Right renal pelvis (tissue), 4 donors: ENCODE results near the gene DENND1C. TPM values are rescaled to one million over a fixed set of nuclear protein-coding genes. Genes with fewer than 3 reads are reported as not detected.
"Not testable (repeated sequence)": the region's sequence is repeated elsewhere in the genome, so short reads cannot be mapped to it uniquely, and the experiment has no call there.

ENCODE experiments used
- DNase-seq, 4 donors: peaks; one replicate each; pipeline ENCODE4 v3.0.0-alpha.2; 2013; ENCODE audit warnings: low read depth in 4 of 4, low spot score in 3 of 4, missing footprints in 1 of 4
- polyA plus RNA-seq, 4 donors: library from polyadenylated mRNA; unstranded; fragments of 120-200 nt; gene quantifications; one replicate each; pipeline ENCODE4 v1.2.1, GENCODE V29; 2013; ENCODE audit not compliant: insufficient read length in 4 of 4

The DENND1C gene
- polyA plus RNA-seq, 4 donors = 37.5 to 43.4 (median 39.3) TPM

DNA sequence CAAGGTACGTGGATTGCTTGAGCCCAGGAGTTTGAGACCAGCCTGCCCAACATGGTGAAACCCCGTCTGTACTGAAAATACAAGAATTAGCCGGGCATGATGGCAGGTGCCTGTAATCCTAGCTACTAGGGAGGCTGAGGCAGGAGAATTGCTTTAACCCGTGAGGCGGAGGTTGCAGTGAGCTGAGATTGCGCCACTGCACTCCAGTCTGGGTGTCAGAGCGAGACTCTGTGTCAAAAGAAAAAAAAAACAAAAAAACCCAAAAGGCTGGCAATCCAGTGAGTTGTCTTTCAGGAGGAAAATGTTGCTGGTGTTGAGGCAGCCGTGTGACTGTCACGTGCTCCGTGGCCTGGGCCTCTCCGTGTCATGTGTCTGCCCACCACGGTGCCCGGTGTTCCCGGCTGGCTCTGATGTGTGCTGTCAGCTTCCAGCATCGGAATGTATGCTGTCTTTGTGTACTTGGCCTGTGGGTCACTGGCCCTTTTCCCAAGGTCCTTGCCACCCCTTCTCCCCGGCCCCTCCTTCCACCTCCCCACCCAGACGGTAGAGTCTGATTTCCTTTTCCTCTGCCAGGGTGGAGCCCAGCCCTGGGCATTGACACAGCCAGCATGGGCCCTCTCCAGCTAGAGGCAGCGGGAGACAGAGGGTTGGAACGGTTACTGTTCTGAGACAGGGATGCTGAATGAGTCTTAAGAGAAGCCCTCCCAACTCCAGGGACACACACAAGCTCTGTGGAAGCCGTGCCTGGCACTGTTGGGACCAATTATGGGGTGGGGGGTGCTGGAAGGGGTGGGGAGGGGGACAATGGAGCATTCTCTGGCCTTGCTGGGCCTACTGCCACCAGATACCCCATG is 27.8 kb upstream of the DENND1C start:
- no peak for DNase-seq

DNA sequence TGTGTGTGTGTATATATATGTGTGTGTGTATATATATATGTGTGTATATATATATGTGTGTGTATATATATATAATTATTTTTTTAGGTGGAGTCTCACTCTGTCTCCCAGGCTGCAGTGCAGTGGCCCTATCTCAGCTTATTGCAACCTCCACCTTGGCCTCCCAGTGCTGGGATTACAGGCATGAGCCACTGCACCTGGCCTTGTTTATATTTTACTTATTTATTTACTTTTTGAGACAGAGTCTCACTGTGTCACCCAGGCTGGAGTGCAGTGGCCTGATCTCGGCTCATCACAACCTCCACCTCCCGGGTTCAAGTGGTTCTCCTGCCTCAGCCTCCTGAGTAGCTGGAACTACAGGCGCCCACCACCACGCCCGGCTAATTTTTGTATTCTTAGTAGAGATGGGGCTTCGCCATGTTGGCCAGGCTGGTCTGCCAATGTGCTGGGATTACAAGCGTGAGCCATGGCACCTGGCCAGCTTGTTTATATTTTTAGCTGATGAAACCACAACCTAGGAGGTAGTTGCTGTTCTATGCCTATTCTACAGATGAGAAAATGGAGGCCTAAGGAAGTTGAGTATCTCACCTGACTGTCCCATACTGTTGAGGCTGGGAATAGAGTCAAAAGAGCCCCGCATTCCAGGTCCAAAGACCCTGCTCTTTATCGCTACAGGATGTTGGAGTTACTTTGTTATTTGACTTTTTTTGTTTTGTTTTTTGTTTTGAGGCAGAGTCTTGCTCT is 26.6 kb upstream of the DENND1C start:
- DNase-seq = not testable (repeated sequence)

GRCh38 chr19:6503407-6504201 is 22.0 kb upstream of the DENND1C start:
- no peak for DNase-seq

DNA sequence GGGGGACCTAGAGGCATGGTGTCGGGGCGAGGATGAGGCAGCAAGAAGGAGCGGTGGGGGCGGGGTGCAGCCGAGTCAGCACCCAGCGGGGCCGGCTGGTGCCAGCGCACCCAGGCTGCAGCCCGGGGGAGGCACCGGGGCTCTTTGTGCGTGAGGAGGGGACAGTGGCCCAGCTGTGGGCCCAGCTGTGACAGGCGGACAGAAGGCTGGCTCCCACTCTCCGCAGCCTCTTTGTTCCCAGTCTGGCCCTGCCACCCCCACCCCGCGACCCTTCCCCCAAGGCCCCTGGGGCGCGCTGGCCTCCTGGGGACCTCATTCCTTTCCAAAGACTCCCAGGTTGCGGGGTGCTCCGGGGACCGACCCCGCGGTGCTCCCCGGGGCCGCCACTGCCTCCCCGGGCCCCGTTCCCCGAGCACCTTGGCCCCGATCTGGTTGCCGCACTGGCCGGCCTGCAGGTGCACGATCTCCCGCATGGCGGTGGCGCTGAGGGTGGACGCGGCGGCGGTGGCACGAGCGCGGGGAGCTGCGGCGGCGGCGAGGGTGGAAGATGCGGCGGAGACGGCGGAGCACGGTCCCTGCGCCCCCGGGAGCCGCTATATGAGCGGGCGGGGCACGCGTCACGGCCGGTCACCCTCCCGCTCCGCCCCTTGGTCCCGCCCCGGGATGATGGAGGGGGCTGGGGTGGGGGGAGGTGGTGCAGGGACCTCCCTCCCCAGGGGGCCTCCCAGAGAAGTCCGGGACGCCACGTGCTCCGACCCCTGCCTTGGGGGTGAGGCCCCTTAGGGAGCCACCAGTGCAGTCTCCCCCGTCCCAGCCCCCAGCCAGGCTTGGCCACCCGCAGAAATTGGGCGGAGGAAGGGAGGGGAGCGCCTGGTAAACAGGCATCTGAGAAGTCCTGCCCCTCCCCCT is 20.4 kb upstream of the DENND1C start, which contains the start of gene TUBB4A:
TUBB4A (minus strand) TSS at position 570 of the 909 bp plus-strand sequence; CDS start at position 473, 97 bp downstream.
- no peak for DNase-seq

- no peak for DNase-seq
Observed at GRCh38 chr19:6500837-6501739, 19.5 kb upstream of the DENND1C start.

DNA sequence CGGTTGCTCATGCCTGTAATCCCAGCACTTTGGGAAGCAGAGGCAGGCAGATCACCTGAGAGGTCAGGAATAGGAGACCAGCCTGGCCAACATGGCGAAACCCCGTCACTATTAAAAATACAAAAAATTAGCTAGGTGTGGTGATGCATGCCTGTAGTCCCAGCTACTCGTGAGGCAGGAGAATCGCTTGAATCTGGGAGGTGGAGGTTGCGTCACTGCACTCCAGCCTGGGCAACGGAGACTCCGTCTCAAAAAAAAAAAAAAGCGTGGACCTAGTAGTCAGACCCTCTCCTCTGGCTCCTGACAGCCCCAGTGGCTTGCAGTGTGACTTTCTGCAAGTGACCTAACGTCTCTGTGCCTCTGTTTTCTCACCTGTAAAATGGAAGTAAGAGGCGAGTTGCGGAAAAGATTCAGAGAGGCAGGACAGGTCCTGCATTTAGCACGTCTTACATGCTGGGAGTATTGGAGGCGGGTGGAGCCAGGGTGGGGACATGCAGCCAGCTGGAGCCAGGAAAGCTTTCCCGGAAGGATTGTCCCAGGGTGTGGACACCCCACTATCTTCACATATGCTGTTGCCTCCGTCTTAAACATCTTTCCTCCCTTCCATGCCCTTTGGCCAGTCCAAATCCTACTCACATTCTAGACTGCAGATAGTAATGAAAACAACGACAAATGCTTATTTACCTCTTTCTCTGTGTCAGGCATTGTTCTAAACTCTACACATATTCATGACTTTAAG is 17.6 kb upstream of the DENND1C start:
- no peak for DNase-seq

DNA sequence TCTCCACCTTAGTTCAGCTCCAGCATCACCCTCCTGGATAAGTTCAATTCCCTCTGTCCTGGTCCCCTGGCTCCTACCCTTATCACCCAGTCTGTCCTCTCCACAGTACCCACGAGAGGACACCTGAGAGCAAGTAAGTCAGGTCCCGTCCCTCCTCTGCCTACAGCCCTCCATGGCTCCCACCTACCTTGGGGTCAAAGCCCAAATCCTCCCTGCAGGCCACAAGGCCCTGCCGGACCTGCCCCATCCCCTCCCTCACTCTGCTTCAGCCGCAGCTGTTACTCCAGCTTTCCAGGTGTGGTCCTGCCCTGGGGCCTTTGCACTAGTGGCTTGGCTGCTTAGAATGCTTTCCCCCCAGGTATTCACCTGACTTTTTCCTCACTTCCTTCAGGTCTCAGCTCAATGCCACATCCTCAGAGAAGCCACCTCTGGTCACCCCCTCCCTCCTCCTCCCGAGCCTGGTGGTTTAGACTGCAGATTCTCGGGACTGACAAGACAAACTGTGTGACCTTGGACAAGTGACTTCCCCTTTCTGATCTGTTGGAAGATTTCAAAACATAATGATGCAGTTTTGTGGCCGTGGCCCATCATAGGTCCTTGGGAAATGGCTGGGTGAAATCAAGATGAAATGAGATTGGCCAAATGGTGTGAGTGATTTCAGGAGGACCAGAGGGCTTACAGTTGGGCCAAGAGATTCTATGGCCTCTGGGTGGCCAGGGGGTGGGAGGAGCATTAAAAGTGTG is 16.9 kb upstream of the DENND1C start:
- no peak for DNase-seq

GRCh38 chr19:6495947-6496346 is 14.4 kb upstream of the DENND1C start:
- DNase-seq = no peak

DNA sequence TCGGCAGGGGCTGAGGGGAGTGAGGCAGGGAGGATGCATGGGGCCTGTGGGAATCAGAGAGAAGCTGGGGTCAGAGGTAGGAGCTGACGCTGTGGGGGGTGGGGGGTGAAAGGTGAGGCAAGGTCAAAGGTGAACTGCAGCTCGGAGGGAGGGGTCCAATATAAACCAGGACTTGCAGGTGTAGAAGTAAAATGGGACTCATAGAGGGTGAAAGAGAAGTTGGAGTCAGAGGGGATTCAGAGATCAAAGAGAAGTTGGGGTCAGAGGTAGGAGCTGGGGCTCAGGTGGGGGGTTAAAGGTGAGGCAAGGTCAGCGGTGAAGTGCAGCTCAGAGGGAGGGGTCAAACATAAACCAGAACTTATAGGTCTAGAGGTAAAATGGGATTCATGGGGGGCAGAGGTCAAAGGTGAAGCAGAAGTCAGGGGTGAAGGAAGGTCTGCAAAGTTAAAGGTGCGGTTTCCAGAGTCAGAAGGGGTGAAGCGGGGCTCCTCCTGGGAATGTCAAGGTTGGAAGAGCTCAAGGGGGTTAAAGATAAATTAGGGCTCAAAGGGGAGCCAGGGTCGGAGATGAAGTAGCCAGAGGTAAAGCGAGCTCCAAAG is 12.9 kb upstream of the DENND1C start:
- DNase-seq = no peak

DNA sequence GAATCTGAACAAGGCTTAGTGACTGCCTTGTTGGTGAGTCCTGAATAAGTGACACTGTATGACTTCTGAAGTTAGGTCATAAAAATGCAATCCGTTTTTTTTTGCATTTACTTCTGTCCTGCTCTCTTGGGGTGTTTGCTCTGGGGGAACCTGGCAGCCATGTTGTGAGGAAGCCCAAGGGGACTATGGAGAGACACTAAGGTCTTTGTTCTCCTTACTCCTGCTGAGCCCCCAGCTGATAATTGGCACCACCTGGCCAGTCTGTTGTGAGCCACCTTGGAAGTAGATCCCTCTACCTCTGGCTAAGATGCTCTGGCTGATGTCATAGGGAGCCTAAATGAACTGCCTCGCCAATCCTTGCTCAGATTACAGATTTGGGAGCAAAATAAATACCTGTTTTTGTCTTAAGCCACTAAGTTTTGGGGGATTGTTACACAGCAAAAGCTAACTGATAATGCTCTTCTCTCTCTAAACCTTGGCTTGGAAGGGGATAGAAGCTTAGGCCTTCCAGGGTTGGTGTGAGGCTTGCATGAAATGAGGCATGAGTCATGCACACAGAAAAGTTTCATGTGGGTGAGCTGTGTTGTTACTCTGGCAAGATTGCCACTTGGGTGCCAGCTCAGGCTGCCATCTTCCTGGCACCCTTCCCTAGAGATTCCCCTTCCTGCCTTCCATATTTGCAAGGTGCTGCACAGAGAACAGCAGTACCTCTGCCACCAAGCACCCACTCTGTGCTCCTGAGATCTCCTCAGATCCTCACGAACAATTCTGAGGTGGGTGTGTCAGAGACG is 10.4 kb upstream of the DENND1C start:
- no peak for DNase-seq

DNA sequence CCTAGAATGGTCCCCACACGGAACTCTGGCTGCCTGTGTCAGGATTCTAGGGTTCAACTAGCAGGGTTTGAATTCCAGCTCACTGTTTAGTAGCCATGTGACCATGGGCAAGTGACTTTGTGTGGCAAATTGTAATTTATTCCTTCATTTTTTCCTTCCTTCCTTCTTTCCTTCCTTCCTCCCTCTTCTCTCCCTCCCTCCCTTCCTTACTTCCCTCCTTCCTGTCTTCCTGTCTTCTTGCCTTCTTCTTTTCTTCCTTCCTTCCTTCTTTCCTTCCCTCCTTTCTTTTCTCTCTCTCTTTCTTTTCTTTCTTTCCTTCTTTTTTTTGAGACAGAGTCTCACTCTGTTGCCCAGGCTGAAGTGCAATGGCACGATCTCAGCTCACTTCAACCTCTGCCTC is 8.5 kb upstream of the DENND1C start:
- no peak for DNase-seq

DNA sequence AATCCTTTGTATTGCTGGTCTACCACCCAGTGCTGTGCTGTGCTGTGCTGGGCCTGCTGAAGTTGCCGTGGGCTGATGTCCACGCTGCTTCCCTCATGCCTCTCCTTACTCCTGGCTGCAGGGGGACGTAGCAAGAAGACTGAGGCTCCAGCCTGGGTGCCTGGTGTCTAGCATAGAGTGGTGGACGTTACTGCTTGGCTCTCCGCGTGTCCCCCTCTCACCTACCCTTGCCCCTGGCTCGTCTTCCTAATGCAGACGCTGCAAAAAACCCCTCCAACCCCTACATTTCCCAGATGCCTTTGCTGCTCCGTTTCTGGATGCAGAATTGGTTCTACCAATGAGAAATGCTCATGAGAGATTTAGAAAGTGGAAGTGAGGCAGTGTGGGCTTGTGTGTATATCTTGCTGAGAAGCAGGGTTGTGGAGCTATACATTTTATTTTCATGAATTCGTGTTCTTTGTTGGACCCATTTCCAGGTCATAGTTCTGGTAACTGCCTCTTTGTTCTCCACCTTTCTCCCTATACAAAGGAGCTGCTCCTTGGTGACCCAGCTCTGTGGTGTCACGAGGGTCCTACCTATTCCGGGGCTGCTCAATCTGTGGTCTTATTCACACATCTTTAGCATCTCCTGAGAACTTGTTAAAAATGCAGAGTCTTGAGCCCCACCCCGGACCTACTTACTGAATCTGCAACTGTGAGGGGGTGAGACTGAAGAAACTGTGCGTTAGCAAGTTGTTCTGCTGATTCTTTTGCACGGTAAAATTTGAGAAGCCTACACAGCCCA is 7.9 kb upstream of the DENND1C start:
- no peak for DNase-seq

DNA sequence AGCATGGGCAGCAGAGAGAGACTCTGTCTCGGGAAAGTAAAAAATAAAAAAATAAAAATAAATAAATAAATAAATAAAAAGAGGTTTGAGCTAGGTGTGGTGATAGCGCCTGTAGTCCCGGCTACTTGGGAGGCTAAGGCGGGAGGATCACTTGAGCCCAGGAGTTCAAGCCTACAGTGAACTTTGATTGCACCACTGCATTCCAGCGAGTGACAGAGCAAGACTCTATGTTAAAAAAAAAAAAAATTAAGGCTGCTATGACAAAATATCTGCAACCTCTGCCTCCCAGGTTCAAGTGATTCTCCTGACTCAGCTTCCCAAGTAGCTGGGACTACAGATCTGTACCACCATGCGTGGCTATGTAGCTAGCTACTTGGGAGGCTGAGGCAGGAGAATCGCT is 3.2 kb upstream of the DENND1C start:
- DNase-seq = no peak

DNA sequence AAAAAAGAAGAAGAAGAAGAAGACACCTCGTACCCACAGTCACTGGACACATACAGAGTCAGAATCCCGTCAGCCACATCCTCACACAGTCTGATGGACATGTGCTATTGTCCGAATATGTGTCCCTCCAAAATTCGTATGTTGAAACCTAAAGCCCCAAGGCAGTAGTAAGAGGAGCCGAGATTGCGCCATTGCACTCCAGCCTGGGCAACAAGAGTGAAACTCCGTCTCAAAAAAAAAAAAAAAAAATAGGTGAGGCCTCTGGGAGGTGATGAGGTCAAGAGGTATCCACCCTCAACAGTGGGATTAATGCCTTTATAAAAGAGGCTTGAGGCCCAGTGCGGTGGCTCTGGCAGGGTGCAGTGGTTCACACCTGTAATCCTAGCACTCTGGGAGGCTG is 2.6 kb upstream of the DENND1C start:
- DNase-seq = no peak

- no peak for DNase-seq
Observed at GRCh38 chr19:6483235-6483634, 1.6 kb upstream of the DENND1C start.

DNA sequence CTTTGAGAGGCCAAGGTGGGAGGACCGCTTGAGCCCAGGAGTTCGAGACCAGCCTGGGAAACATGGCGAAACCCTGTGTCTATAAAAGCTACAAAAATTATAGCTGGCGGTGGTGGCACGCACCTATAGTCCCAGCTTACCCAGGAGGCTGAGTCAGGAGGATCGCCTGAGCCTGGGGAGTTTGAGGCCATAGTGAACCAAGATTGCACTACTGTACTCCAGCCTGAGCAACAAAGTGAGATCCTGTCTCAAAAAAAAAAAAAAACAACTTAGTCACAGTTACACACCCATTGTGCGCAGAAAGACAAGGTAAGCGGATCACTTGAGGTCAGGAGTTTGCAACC is 728 bp upstream of the DENND1C start:
- DNase-seq = no peak
